Breast epithelium (tissue), 4 donors: ENCODE measurements around the gene LCN2. TPM values are rescaled to one million over a fixed set of nuclear protein-coding genes. Genes with fewer than 3 reads are reported as not detected.
A peak's percentile ranks its signal among the peaks of the same experiment; 100 is the strongest.

Experiments used
- DNase-seq, 2 donors: peaks; one replicate each; pipeline ENCODE4 v3.0.0-alpha.2; 2019; ENCODE audit warnings: low spot score in 2 of 2
- H3K27ac ChIP-seq, 2 donors: fragments of 200-600 bp; sonication (generic) in 1 of 2; one replicate each; pipeline ENCODE4 v1.5.1; 2016 to 2019; ENCODE audit warnings: mild to moderate bottlenecking in 1 of 2
- H3K27me3 ChIP-seq, 2 donors: fragments of 200-600 bp; sonication (generic) in 1 of 2; one replicate each; pipeline versions ENCODE4 v1.5.1 to v1.6.0; 2017 to 2019; ENCODE audit warnings: control low read depth in 1 of 2, mild to moderate bottlenecking in 1 of 2
- H3K36me3 ChIP-seq: fragments of 200-600 bp; one replicate; pipeline ENCODE4 v1.5.1; 2019
- H3K4me1 ChIP-seq, 2 donors: fragments of 200-600 bp; sonication (generic); one replicate each; pipeline ENCODE4 v1.5.1; 2016 to 2019; ENCODE audit warnings: control low read depth in 1 of 2
- H3K4me3 ChIP-seq, 3 donors: fragments of 200-600 bp; sonication (generic); 1 replicate in 2 of 3; 2 replicates in 1 of 3; pipeline ENCODE4 v1.5.1; 2016 to 2019; ENCODE audit warnings: mild to moderate bottlenecking in 3 of 3, moderate library complexity in 2 of 3
- H3K9me3 ChIP-seq, 2 donors: fragments of 200-600 bp; sonication (generic) in 1 of 2; one replicate each; pipeline ENCODE4 v1.5.1; 2016 to 2019; ENCODE audit warnings: control low read depth in 1 of 2
- POLR2A ChIP-seq: fragments of 450-650 bp; IDR thresholded peaks from one replicate; pipeline ENCODE4 v1.6.1; 2016; ENCODE audit warnings: antibody characterized with exemption, mild to moderate bottlenecking, moderate library complexity
- POLR2AphosphoS5 ChIP-seq, 3 donors: sonication (generic); formaldehyde crosslinking; IDR thresholded peaks; one replicate each; pipeline ENCODE4 v1.6.1; 2017; ENCODE audit warnings: antibody characterized with exemption in 3 of 3
- intact Hi-C: fragments of 100-400 bp; cut with DNase I; formaldehyde crosslinking; loops from one replicate; pipeline ENCODE4 v1.15.1; 2023; ENCODE audit warnings: low total_unique reads
- total RNA-seq, 3 donors: library from RNA; depleted of rRNA; stranded (reverse); fragments of >200 nt; gene quantifications; one replicate each; pipeline ENCODE4 v1.1.0, GENCODE V29; 2016
- TF ChIP-seq, protein P1 (sequence below), 3 donors: fragments of 450-650 bp; IDR thresholded peaks; one replicate each; pipeline ENCODE4 v1.5.1; 2016 to 2017; ENCODE audit warnings: antibody characterized with exemption in 3 of 3, mild to moderate bottlenecking in 3 of 3, moderate library complexity in 3 of 3

LCN2 gene
- total RNA-seq, 3 donors from 2014 or later, result 38.5 to 42.3 TPM; not detected in 1

DNA sequence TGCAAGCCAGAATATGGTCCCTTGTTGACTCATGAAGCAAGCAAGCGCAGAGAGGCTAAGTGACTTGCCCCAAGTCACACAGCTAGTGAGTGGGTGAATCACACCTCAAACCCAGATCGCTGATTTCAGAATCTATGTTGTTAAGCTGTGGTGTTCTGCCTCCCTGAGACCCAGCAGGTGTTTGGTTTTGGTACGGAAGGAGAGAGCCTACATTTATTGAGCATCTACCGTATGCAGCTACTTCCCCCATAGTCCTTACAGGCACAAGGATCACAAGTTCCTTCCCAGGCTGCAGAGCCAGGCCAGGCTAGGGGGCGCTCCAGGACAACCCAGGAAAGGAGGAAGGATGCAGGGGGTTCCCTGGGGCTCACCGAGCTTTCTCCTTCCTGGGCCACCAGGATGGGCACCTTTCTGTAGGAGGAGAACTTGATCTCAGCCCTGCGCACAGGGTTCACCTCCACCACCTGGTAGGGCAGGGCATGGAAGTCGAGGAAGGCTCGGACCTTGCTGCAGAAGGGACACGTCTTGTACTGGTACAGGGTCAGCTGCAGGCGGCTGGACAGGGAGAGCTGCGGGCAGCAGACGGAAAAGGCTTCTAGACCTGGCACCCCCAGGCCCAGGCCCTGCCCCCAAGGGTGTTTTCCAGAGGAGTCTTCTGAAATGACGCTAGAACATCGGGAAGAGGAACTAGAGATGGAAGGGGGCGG, 24.2 kb upstream of the LCN2 start:
- Histone ChIP-seq H3K4me3 (peak overlapping the region in 1 of 3 donors; percentile 92), H3K27me3 (no peaks in the 10 kb centered on the region), H3K4me1 (peaks cover 4 to 16% of the 10 kb centered on the region in 2 donors), H3K36me3 (peaks cover 6% of the 10 kb centered on the region), H3K9me3 (no peaks in the 10 kb centered on the region), H3K27ac (no peak overlapping the region)
- no peak for DNase-seq
- intact Hi-C loops, result no loop called here
- TF ChIP-seq, protein P1, sequence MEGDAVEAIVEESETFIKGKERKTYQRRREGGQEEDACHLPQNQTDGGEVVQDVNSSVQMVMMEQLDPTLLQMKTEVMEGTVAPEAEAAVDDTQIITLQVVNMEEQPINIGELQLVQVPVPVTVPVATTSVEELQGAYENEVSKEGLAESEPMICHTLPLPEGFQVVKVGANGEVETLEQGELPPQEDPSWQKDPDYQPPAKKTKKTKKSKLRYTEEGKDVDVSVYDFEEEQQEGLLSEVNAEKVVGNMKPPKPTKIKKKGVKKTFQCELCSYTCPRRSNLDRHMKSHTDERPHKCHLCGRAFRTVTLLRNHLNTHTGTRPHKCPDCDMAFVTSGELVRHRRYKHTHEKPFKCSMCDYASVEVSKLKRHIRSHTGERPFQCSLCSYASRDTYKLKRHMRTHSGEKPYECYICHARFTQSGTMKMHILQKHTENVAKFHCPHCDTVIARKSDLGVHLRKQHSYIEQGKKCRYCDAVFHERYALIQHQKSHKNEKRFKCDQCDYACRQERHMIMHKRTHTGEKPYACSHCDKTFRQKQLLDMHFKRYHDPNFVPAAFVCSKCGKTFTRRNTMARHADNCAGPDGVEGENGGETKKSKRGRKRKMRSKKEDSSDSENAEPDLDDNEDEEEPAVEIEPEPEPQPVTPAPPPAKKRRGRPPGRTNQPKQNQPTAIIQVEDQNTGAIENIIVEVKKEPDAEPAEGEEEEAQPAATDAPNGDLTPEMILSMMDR (IDR thresholded peaks at IDR 0.05), result no peak
- TF ChIP-seq POLR2A (no peak), POLR2AphosphoS5 (IDR thresholded peaks at IDR 0.05) (no peak)

DNA sequence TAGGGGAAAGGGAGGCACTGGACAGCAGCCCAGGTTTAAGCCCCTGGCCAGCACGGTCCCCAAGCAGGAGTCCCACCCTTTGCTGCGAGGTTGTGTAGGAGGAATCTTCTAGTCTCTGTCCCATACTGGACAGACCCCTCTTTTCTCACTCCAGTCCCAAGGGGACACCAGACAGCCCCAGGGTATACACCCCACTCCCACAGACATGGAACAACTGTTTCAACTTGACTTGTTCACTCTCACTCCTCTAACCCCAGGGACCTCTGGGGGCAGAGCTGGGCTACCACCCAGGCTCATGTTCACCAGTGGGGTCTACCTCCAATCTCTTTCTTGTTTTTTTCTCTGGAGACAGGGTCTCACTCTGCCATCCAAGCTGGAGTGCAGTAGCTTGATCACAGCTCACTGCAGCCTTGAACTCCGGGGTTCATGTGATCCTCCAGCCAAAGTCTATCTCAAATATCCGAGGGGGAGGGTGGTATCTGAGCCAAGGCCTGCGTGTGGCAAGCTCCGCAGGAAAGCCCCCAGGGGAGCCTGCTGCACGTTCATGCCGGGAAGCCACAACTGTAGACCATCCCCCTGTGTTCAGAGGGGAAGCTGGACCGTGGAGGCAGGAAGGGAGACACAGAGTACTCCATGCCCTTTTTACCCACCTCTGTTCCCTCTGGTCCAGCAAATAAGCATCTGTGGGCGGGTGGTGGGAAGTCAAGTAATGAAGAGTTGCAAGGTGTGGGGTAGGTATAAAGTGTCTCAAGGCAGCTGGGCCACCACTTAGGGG, 23.5 kb upstream of the LCN2 start:
- Histone ChIP-seq H3K27ac (no peak overlapping the region), H3K27me3 (no peaks in the 10 kb centered on the region), H3K4me3 (peak overlapping the region in 1 of 3 donors; percentile 92), H3K36me3 (peaks cover 6% of the 10 kb centered on the region), H3K4me1 (peaks cover 4 to 16% of the 10 kb centered on the region in 2 donors), H3K9me3 (no peaks in the 10 kb centered on the region)
- DNase-seq, result no peak
- TF ChIP-seq, protein P1 (IDR thresholded peaks at IDR 0.05), result no peak
- TF ChIP-seq POLR2A (no peak), POLR2AphosphoS5 (IDR thresholded peaks at IDR 0.05) (no peak)
- intact Hi-C loops, result no loop called here

DNA sequence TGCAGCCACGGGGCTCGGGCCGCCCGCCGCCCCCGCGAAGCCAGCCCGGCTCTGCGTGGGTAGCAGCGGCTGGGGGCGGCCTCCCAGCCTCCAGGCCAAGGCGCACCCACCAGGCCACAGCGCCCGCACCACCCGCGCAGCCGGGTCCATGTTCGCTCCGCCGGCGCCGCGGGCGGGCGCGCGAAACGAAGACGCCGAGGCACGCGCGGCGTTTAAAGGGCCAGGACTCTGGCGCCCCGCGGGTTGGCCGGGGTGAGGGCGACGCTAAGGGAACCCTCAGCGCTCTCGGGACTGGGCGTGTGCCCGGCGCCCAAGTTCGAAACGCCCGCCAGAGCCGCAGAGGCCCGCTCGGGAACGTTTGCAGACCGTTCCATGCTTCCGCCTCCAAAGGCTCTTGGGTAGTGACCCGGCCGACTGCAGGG, 21.7 kb upstream of the LCN2 start, which contains the start of gene PTGES2:
PTGES2 (minus strand) TSS at position 162 of the 422 bp plus-strand sequence; CDS start at position 150, 12 bp downstream.
- peak; percentile 51 to 71 for DNase-seq
- Histone ChIP-seq H3K36me3 (peaks cover 2% of the 10 kb centered on the region), H3K27ac (peak within 1 kb of the TSS; percentile 96), H3K4me3 (peak within 1 kb of the TSS; percentile 73 to 99 (median 92)), H3K27me3 (no peaks in the 10 kb centered on the region), H3K4me1 (peaks cover 4 to 16% of the 10 kb centered on the region in 2 donors), H3K9me3 (no peaks in the 10 kb centered on the region)
- TF ChIP-seq, protein P1 (IDR thresholded peaks at IDR 0.05), result no peak
- TF ChIP-seq POLR2AphosphoS5 (IDR thresholded peaks at IDR 0.05) (peak in 2 of 3 donors; percentile 7 to 11), POLR2A (no peak)
- intact Hi-C loops, result no loop called here

DNA sequence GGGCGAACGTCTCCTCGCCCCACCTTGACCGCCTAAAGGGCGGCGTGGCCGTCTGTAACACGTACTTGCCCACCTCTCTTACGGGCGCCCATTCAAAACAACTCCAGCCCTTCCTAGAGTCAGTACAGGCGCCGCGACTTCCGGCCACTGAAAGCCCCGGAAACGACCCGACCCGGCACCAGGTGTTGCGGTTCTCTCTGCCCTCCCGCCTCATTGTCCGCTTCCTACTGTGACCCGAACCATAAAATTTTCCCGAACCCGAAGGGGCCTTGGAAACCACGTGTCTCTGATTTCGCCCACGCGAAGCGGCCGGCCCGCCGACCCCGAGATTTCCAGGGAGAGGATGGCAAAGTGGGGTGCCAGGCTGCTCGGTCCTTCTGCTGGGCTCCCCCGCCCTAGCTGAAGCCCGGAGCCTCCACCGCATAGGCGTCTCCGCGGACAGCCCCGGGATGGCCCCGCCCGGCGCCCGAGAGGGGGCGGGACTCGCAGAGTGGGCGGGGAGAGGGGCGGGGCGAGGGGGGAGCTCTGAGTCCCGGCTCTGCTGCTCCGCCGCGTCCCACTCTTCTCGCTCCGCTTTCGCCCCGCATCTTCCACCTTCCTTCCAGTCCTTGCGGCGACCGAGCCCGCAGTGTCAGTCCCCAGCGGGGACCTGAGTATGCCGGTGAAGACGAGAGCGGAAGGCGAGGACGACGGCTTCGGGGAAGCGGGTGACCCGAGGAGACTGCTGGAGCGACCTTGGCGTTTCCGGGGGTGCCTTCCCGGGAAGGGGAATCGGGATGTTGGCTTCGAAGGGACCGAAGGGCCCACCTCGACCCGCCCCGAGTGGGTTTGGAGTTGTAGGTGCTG, 21.0 kb upstream of the LCN2 start:
- intact Hi-C loops, result no loop called here
- H3K27ac ChIP-seq, result peak overlapping the region; percentile 96
- no peaks in the 10 kb centered on the region for H3K36me3 ChIP-seq
- DNase-seq, result peak; percentile 79
- H3K27me3 ChIP-seq, result no peaks in the 10 kb centered on the region
- H3K4me1 ChIP-seq, result peaks cover 4 to 16% of the 10 kb centered on the region in 2 donors
- no peak for TF ChIP-seq POLR2A
- peak; percentile 70 to 74 (median 73) for TF ChIP-seq POLR2AphosphoS5 (IDR thresholded peaks at IDR 0.05)
- TF ChIP-seq, protein P1 (IDR thresholded peaks at IDR 0.05), result peak in 1 of 3 donors; percentile 12
- no peaks in the 10 kb centered on the region for H3K9me3 ChIP-seq
- peak overlapping the region; percentile 73 to 99 (median 92) for H3K4me3 ChIP-seq
